HG03045 (cell line): ENCODE measurements around the gene RABGAP1.

Experiments used
- ATAC-seq: cut with Tn5 transposase; IDR thresholded peaks from one replicate; pipeline ENCODE4 v1.9.1; 2021; ENCODE audit warnings: mild to moderate bottlenecking, moderate library complexity; ENCODE audit not compliant: unreplicated experiment

RABGAP1 gene

GRCh38 chr9:123007269-123007668, 66.4 kb downstream of the RABGAP1 start:
- ATAC-seq = no peak

GRCh38 chr9:123008909-123009308, 68.1 kb downstream of the RABGAP1 start:
- no peak for ATAC-seq

- no peak for ATAC-seq
Observed at GRCh38 chr9:123011380-123011779, 70.6 kb downstream of the RABGAP1 start.

GRCh38 chr9:123011878-123012528, 71.2 kb downstream of the RABGAP1 start:
- ATAC-seq = no peak

GRCh38 chr9:123016631-123017030, 75.8 kb downstream of the RABGAP1 start:
- ATAC-seq = no peak

- ATAC-seq = no peak
Observed at GRCh38 chr9:123020796-123021195, 80.0 kb downstream of the RABGAP1 start.

- ATAC-seq = no peak
Observed at GRCh38 chr9:123026425-123026824, 85.6 kb downstream of the RABGAP1 start.

- ATAC-seq = no peak
Observed at GRCh38 chr9:123027517-123027916, 86.7 kb downstream of the RABGAP1 start.

- ATAC-seq = no peak
Observed at GRCh38 chr9:123028136-123028535, 87.3 kb downstream of the RABGAP1 start.

GRCh38 chr9:123028973-123029372, 88.2 kb downstream of the RABGAP1 start:
- no peak for ATAC-seq

GRCh38 chr9:123031963-123032362, 91.1 kb downstream of the RABGAP1 start:
- no peak for ATAC-seq

GRCh38 chr9:123033352-123033751, 92.5 kb downstream of the RABGAP1 start, which contains the start of gene GPR21:
GPR21 (plus strand) TSS chr9:123033667; CDS start chr9:123034567, 900 bp downstream.
- ATAC-seq = no peak

- no peak for ATAC-seq
Observed at GRCh38 chr9:123033864-123034601, 93.2 kb downstream of the RABGAP1 start.

GRCh38 chr9:123034881-123035510, 94.2 kb downstream of the RABGAP1 start:
- ATAC-seq = no peak

- no peak for ATAC-seq
Observed at GRCh38 chr9:123035791-123036190, 95.0 kb downstream of the RABGAP1 start.

- ATAC-seq = no peak
Observed at GRCh38 chr9:123036893-123037545, 96.2 kb downstream of the RABGAP1 start.

GRCh38 chr9:123039617-123040219, 98.9 kb downstream of the RABGAP1 start:
- ATAC-seq = no peak

GRCh38 chr9:123040801-123041200, 100.0 kb downstream of the RABGAP1 start:
- ATAC-seq = no peak

- no peak for ATAC-seq
Observed at GRCh38 chr9:123041489-123041888, 100.7 kb downstream of the RABGAP1 start.

- no peak for ATAC-seq
Observed at GRCh38 chr9:123043081-123043939, 102.5 kb downstream of the RABGAP1 start.
